GM12878 (cell line): ENCODE data around the gene POMT2. TPM values are rescaled to one million over a fixed set of nuclear protein-coding genes. Genes with fewer than 3 reads are reported as not detected.
A peak's percentile ranks its signal among the peaks of the same experiment; 100 is the strongest.

Experiments
- ATAC-seq: fragments of 200-7000 bp; cut with Tn5 transposase; 3 replicates; pipeline ENCODE4 v1.9.1; 2020; ENCODE audit warnings: mild to moderate bottlenecking, moderate library complexity
- BruUV-seq: library from RNA; stranded (reverse); fragments of 400-500 nt; replicated peaks from 2 replicates; lab custom pipeline; 2021; lab: Mats Ljungman, UMichigan
- CTCF ChIA-PET: fragments of 300-600 bp; sonication (Branson Sonifier 250); formaldehyde crosslinking; extraction: SDS; loops from one replicate; lab custom pipeline; 2021; ENCODE audit warnings: inconsistent platforms; lab: Yijun Ruan, JAX
- POLR2A ChIA-PET: fragments of 350-600 bp; formaldehyde crosslinking; extraction: SDS; loops from one replicate; lab custom pipeline; 2021; ENCODE audit warnings: inconsistent platforms; lab: Charles Lee
- RAD21 ChIA-PET: fragments of 300-600 bp; sonication (Branson Sonifier 250); formaldehyde crosslinking; loops from one replicate; lab custom pipeline; 2023; ENCODE audit warnings: antibody characterized with exemption; ENCODE audit not compliant: unreplicated experiment; lab: Charles Lee
- SMC1A ChIA-PET: fragments of 300-600 bp; sonication (Branson Sonifier 250); formaldehyde crosslinking; loops from one replicate; lab custom pipeline; 2023; ENCODE audit not compliant: unreplicated experiment, uncharacterized antibody; lab: Charles Lee
- DNase-seq: peaks from one replicate; pipeline ENCODE4 v3.0.0-alpha.2; 2011; ENCODE audit warnings: low read depth, low spot score
- FAIRE-seq: peaks from 3 replicates; lab custom pipeline; 2011; peaks lifted over from hg19 to GRCh38; lab: Jason Lieb, UNC
- H2AFZ ChIP-seq: 2 replicates; pipeline ENCODE4 v1.6.0; 2011; ENCODE audit warnings: low read depth, low read length, control low read depth; ENCODE audit not compliant: control insufficient read depth
- H3K27ac ChIP-seq: 2 replicates; pipeline ENCODE4 v1.5.1; 2011; ENCODE audit warnings: control low read depth; ENCODE audit not compliant: control insufficient read depth, insufficient read depth
- H3K27me3 ChIP-seq, 2 experiments: replicated peaks in 1 of 2; 2 replicates each; pipeline versions ENCODE4 v1.6.0 to v1.6.1; 2011; ENCODE audit warnings: low read length in 1 of 2; ENCODE audit not compliant: control insufficient read depth in 2 of 2, insufficient read depth in 2 of 2
- H3K36me3 ChIP-seq, 2 experiments: 2 replicates each; pipeline ENCODE4 v1.5.1; 2011; ENCODE audit warnings: low read length in 1 of 2; ENCODE audit not compliant: control insufficient read depth in 2 of 2, insufficient read depth in 2 of 2
- H3K4me1 ChIP-seq: 2 replicates; pipeline ENCODE4 v1.6.1; 2011; ENCODE audit warnings: mild to moderate bottlenecking, low read length, moderate library complexity, mixed read lengths; ENCODE audit not compliant: control insufficient read depth, insufficient read depth
- H3K4me2 ChIP-seq: 2 replicates; pipeline ENCODE4 v1.6.0; 2011; ENCODE audit warnings: control low read depth; ENCODE audit not compliant: control insufficient read depth, insufficient read depth
- H3K4me3 ChIP-seq: fragments of 200-600 bp; sonication (generic); 2 replicates; pipeline ENCODE4 v1.5.1; 2016
- H3K79me2 ChIP-seq: 2 replicates; pipeline ENCODE4 v1.6.0; 2011; ENCODE audit warnings: low read length; ENCODE audit not compliant: control insufficient read depth, insufficient read depth
- H3K9ac ChIP-seq: 2 replicates; pipeline ENCODE4 v1.8.0; 2011; ENCODE audit warnings: low read length, control low read depth, mixed read lengths; ENCODE audit not compliant: control insufficient read depth, insufficient read depth
- H3K9me3 ChIP-seq: replicated peaks from 3 replicates; pipeline ENCODE4 v1.5.1; 2011; ENCODE audit warnings: mild to moderate bottlenecking, low read length; ENCODE audit not compliant: control insufficient read depth, insufficient read depth
- H4K20me1 ChIP-seq: 2 replicates; pipeline ENCODE4 v1.6.0; 2011; ENCODE audit not compliant: control insufficient read depth, insufficient read depth
- BHLHE40 ChIP-seq, 2 experiments: fragments of 450-650 bp in 1 of 2; IDR thresholded peaks; 2 replicates each; pipeline ENCODE4 v1.6.1; 2011 to 2017; ENCODE audit warnings: low read depth in 2 of 2, borderline replicate concordance in 1 of 2, improper control_type of control experiment in 1 of 2, low read length in 1 of 2, mild to moderate bottlenecking in 1 of 2
- CBX3 ChIP-seq: fragments of 200-600 bp; sonication (generic); IDR thresholded peaks from 2 replicates; pipeline ENCODE4 v1.6.1; 2016; ENCODE audit warnings: low read depth, borderline replicate concordance
- E4F1 ChIP-seq: fragments of 450-650 bp; IDR thresholded peaks from 2 replicates; pipeline ENCODE4 v1.6.1; 2018; ENCODE audit warnings: borderline replicate concordance, mild to moderate bottlenecking; ENCODE audit not compliant: partially characterized antibody
- WGBS: methylation state at CpG from one replicate; pipeline ENCODE4 v1.1.6; 2016; ENCODE audit warnings: low lambda C conversion rate; ENCODE audit not compliant: insufficient replicate concordance, insufficient coverage; ENCODE audit errors: missing lambda C conversion rate; 5-methylcytosine and 5-hydroxymethylcytosine counted together
- in situ Hi-C: fragments of 300-500 bp; cut with MboI; formaldehyde crosslinking; loops from 9 replicates; pipeline ENCODE4 v1.14.3; 2018; ENCODE audit warnings: mixed read lengths
- intact Hi-C: fragments of 100-400 bp; cut with micrococcal nuclease; formaldehyde crosslinking; loops from one replicate; pipeline ENCODE4 v1.14.2; 2022; ENCODE audit not compliant: unreplicated experiment
- polyA plus RNA-seq, 11 experiments: library from polyadenylated mRNA; depleted of rRNA in 4 of 11; unstranded in 6 of 11; stranded (reverse) in 5 of 11; fragments of >200 nt; fragmentation: Nextera tagmentation in 4 of 11; fragmentation: Illumina TruSeq in 1 of 11; extraction: Ambion mirVana in 4 of 11; extraction: Trizol in 1 of 11; gene quantifications; 1 replicate in 1 of 11; 2 replicates in 10 of 11; pipeline versions ENCODE4 v1.2.1 to v1.2.3, GENCODE V29; 2011 to 2016; ENCODE audit warnings: inconsistent platforms in 2 of 11, missing spikeins in 2 of 11, low read depth in 1 of 11
- total RNA-seq, 4 experiments: library from RNA; depleted of rRNA in 3 of 4; stranded (reverse); fragments of >200 nt in 3 of 4; fragmentation: Illumina TruSeq in 1 of 4; extraction: Trizol in 1 of 4; gene quantifications; 2 replicates each; pipeline versions ENCODE4 v1.2.1 to v1.2.3, GENCODE V29; 2013 to 2021

POMT2 gene
- total and polyA plus RNA-seq, 10 of the 15 experiments (the other 5 are each of a cell fraction or from before 2014, with no cell fraction given), result 0.23 to 13.9 (median 6.5) TPM

GRCh38 chr14:77270361-77271112 lies 50.1 kb downstream of the POMT2 start:
- Histone ChIP-seq H3K79me2 (no peaks in the 10 kb centered on the region), H3K9ac (no peak overlapping the region), H3K4me3 (no peak overlapping the region), H3K36me3 (no peaks in the 10 kb centered on the region), H3K4me2 (no peak overlapping the region), H3K27ac (no peak overlapping the region), H4K20me1 (no peaks in the 10 kb centered on the region), H3K27me3 (peaks cover 0 to 6% of the 10 kb centered on the region in 2 experiments; a peak in 3 of 4 replicates), H2AFZ (no peak overlapping the region), H3K4me1 (no peaks in the 10 kb centered on the region), H3K9me3 (no peaks in the 10 kb centered on the region)
- ATAC-seq (no peak), FAIRE-seq (no peak), DNase-seq (no peak)
- no TSS peak for BruUV-seq
- ChIA-PET RAD21 (interaction anchor here (0.7 kb wide), 1 partner anchor 73 kb away, joined by 3 read pairs; no protein-coding TSS in a partner anchor), POLR2A (no interaction called here), CTCF (no interaction called here), SMC1A (no interaction called here)
- in situ Hi-C loops (no loop called here), intact Hi-C loops (no loop called here)
- WGBS, result 23% methylated on average over 52 of the region's 84 CpGs
- TF ChIP-seq E4F1 (no peak), CBX3 (no peak), BHLHE40 (IDR thresholded peaks at IDR 0.05; ENCODE audit: borderline replicate concordance in 1 of 2, low read depth in 2 of 2, low read length in 1 of 2) (0 out of 4 replicates have a peak, but pooled peaks of 1 of the 2 experiments have one; percentile 8)
